SU-DHL-6 (cell line): ENCODE results near the gene ADCY10.

Experiments used
- EZH2phosphoT487 ChIP-seq: fragments of 200-600 bp; sonication (generic), shearing (Covaris generic); conservative IDR thresholded peaks from 2 replicates; pipeline ENCODE4 v1.6.1; 2018; ENCODE audit warnings: mild to moderate bottlenecking, antibody characterized with exemption, low read length, moderate library complexity, mixed read lengths
- TF ChIP-seq, protein P1 (sequence below): fragments of 200-600 bp; sonication (generic); IDR thresholded peaks from one replicate; pipeline ENCODE4 v1.5.1; 2017; ENCODE audit warnings: antibody characterized with exemption, mild to moderate bottlenecking, low read length, moderate library complexity; ENCODE audit not compliant: insufficient read depth, poor library complexity, severe bottlenecking

GRCh38 chr1:167775178-167775577 lies 138.8 kb downstream of the ADCY10 start:
- TF ChIP-seq, protein P1, sequence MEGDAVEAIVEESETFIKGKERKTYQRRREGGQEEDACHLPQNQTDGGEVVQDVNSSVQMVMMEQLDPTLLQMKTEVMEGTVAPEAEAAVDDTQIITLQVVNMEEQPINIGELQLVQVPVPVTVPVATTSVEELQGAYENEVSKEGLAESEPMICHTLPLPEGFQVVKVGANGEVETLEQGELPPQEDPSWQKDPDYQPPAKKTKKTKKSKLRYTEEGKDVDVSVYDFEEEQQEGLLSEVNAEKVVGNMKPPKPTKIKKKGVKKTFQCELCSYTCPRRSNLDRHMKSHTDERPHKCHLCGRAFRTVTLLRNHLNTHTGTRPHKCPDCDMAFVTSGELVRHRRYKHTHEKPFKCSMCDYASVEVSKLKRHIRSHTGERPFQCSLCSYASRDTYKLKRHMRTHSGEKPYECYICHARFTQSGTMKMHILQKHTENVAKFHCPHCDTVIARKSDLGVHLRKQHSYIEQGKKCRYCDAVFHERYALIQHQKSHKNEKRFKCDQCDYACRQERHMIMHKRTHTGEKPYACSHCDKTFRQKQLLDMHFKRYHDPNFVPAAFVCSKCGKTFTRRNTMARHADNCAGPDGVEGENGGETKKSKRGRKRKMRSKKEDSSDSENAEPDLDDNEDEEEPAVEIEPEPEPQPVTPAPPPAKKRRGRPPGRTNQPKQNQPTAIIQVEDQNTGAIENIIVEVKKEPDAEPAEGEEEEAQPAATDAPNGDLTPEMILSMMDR, result no peak
- TF ChIP-seq EZH2phosphoT487, result no peak
